ENCODE data around the gene CREB3L2.

DNA sequence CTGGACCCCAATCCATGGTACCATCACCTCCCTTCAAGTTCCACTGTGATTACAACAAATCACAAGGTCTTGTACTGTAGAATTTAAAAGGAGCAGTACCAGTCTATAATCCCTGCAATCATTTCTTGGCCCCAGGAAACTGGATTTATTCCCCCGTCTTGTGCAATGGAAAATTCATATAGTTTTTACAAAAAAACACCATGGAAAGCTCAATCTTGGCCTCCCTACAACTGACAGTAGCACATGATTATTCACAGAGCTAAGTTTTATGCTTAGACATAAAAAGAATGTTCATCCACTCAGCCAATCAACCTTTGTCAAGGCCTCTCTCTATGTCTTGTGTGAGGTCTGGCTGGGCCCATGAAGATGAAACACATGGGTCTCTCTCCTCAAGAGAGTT is 165.3 kb downstream of the CREB3L2 start:
- TF ChIP-seq POLR2A (IDR thresholded peaks at IDR 0.05) (no peak), EP300 (IDR thresholded peaks at IDR 0.05) (no peak)

All from suprapubic skin (tissue), 2 donors.